Stimulated activated CD4-positive, alpha-beta T cell treated with anti-CD3 and anti-CD28 coated beads, TNF-alpha, amount 100 ng/mL, for 24 hours (primary cell): ENCODE results near the gene SPRN.
"Not testable (repeated sequence)": the region's sequence is repeated elsewhere in the genome, so short reads cannot be mapped to it uniquely, and the experiment has no call there.

Experiments
- DNase-seq, 3 experiments: peaks; one replicate each; pipeline ENCODE4 v3.0.0-alpha.2; 2020; ENCODE audit warnings: low read depth in 3 of 3

SPRN gene

GRCh38 chr10:133424601-133425000 lies at the start of gene SPRN:
TSS of gene SPRN (minus strand) at chr10:133424625. CDS start at chr10:133423681, 944 bp downstream.
- DNase-seq: not testable (repeated sequence)

- DNase-seq: no peak
These were observed 49.6 kb upstream of the SPRN start for GRCh38 chr10:133474027-133474426.

GRCh38 chr10:133473270-133473669 lies 48.8 kb upstream of the SPRN start:
- no peak for DNase-seq

GRCh38 chr10:133471300-133472109 lies 47.1 kb upstream of the SPRN start:
- no peak for DNase-seq

- not testable (repeated sequence) for DNase-seq
These were observed 44.8 kb upstream of the SPRN start for GRCh38 chr10:133469205-133469604.

- no peak for DNase-seq
These were observed 43.0 kb upstream of the SPRN start for GRCh38 chr10:133467286-133467911.

GRCh38 chr10:133466683-133467275 lies 42.4 kb upstream of the SPRN start:
- no peak for DNase-seq

GRCh38 chr10:133465950-133466474 lies 41.6 kb upstream of the SPRN start:
- no peak for DNase-seq

- DNase-seq: no peak
These were observed 40.9 kb upstream of the SPRN start for GRCh38 chr10:133465191-133465949.

- no peak for DNase-seq
These were observed 40.2 kb upstream of the SPRN start for GRCh38 chr10:133464582-133465031.

- no peak for DNase-seq
These were observed 38.3 kb upstream of the SPRN start for GRCh38 chr10:133462512-133463305.

- DNase-seq: no peak
These were observed 37.4 kb upstream of the SPRN start for GRCh38 chr10:133461841-133462240.

- DNase-seq: no peak
These were observed 36.6 kb upstream of the SPRN start for GRCh38 chr10:133461027-133461426.

- no peak for DNase-seq
These were observed 35.9 kb upstream of the SPRN start for GRCh38 chr10:133460208-133460769.

GRCh38 chr10:133459454-133460207 lies 35.2 kb upstream of the SPRN start:
- DNase-seq: no peak

- DNase-seq: no peak
These were observed 34.5 kb upstream of the SPRN start for GRCh38 chr10:133458710-133459453.

GRCh38 chr10:133458021-133458709 lies 33.7 kb upstream of the SPRN start:
- DNase-seq: no peak

GRCh38 chr10:133457100-133457841 lies 32.8 kb upstream of the SPRN start:
- no peak for DNase-seq
